ENCODE measurements around the gene GFM1. TPM values are rescaled to one million over a fixed set of nuclear protein-coding genes. Genes with fewer than 3 reads are reported as not detected.

Gene GFM1
- total and polyA plus RNA-seq, 9 donors = 13.5 to 40.0 (median 29.7) TPM

DNA sequence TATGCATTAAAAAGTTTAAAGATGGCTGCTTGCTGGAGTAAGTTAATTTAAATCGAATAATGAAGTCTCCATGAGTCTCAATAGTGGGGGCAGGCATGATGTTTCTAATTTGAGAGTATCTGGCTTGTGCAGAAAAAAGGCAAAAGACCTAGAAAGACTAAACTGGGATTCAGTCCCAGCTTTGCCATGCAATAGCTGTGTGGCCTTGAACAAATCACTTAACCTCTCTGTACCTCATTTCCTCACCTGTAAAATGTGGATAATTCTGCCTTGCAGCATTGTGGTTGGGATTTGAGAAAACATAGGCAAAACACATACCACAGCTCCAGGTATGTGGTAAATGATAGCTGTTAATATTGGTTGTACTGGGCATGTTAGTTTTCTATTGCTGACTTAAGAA is 19.5 kb downstream of the GFM1 start:
- TF ChIP-seq EP300 (IDR thresholded peaks at IDR 0.05) (no peak), POLR2A (IDR thresholded peaks at IDR 0.05) (no peak)
- TF ChIP-seq, protein P1, sequence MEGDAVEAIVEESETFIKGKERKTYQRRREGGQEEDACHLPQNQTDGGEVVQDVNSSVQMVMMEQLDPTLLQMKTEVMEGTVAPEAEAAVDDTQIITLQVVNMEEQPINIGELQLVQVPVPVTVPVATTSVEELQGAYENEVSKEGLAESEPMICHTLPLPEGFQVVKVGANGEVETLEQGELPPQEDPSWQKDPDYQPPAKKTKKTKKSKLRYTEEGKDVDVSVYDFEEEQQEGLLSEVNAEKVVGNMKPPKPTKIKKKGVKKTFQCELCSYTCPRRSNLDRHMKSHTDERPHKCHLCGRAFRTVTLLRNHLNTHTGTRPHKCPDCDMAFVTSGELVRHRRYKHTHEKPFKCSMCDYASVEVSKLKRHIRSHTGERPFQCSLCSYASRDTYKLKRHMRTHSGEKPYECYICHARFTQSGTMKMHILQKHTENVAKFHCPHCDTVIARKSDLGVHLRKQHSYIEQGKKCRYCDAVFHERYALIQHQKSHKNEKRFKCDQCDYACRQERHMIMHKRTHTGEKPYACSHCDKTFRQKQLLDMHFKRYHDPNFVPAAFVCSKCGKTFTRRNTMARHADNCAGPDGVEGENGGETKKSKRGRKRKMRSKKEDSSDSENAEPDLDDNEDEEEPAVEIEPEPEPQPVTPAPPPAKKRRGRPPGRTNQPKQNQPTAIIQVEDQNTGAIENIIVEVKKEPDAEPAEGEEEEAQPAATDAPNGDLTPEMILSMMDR (IDR thresholded peaks at IDR 0.05) = no peak
- intact Hi-C loops (cut with DNase I) = loop anchor here in 1 of 4 donors (10.0 kb wide), 1 partner anchor 131 kb away; no protein-coding TSS in a partner anchor
- no peak overlapping the region for H3K27ac ChIP-seq
- H3K36me3 ChIP-seq = no peaks in the 10 kb centered on the region
- H3K4me1 ChIP-seq (ENCODE audit: insufficient read depth) = no peaks in the 10 kb centered on the region
- no peak overlapping the region for H3K4me3 ChIP-seq
- H3K27me3 ChIP-seq = no peaks in the 10 kb centered on the region
- no peak for DNase-seq
- WGBS, 3 donors = 97 to 100% (median 100%) methylated on average over 1 of the region's 1 CpG
- no peaks in the 10 kb centered on the region for H3K9me3 ChIP-seq

GRCh38 chr3:158666416-158666815 is 22.1 kb downstream of the GFM1 start:
- Histone ChIP-seq H3K27ac (no peak overlapping the region), H3K4me1 (ENCODE audit: insufficient read depth) (no peaks in the 10 kb centered on the region), H3K9me3 (no peaks in the 10 kb centered on the region), H3K4me3 (no peak overlapping the region), H3K27me3 (no peaks in the 10 kb centered on the region), H3K36me3 (no peaks in the 10 kb centered on the region)
- intact Hi-C loops (cut with DNase I) = loop anchor here in 1 of 4 donors (10.0 kb wide), 1 partner anchor 128 kb away; no protein-coding TSS in a partner anchor
- no peak for DNase-seq
- TF ChIP-seq, protein P1 (IDR thresholded peaks at IDR 0.05) = no peak
- TF ChIP-seq POLR2A (IDR thresholded peaks at IDR 0.05) (no peak), EP300 (IDR thresholded peaks at IDR 0.05) (no peak)
- WGBS, 3 donors = 48 to 75% (median 60%) methylated on average over 3 of the region's 3 CpGs

DNA sequence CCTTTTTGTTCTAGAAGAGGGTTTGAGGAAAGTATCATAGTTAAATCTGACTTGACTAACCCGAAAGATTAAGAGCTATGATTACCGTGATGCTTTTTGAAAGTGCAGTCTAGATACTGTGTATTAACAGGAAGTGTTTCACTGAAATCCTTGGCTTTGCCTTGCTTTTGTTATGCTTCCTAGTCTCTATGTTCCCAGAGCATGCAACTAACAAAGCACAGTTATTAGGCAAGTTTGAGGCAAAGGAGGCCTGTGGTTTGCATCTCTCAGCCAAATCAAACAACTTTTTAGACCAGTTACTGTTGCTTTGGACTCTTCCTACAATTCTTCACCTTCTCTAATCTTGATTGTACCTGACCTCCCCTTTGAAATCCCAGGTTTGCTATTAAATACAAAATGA is 24.2 kb downstream of the GFM1 start:
- no peak for DNase-seq
- Histone ChIP-seq H3K9me3 (no peaks in the 10 kb centered on the region), H3K27ac (no peak overlapping the region), H3K4me3 (no peak overlapping the region), H3K27me3 (no peaks in the 10 kb centered on the region), H3K36me3 (no peaks in the 10 kb centered on the region), H3K4me1 (ENCODE audit: insufficient read depth) (no peaks in the 10 kb centered on the region)
- intact Hi-C loops (cut with DNase I) = loop anchor here in 1 of 4 donors (10.0 kb wide), 1 partner anchor 126 kb away; no protein-coding TSS in a partner anchor
- TF ChIP-seq EP300 (IDR thresholded peaks at IDR 0.05) (no peak), POLR2A (IDR thresholded peaks at IDR 0.05) (no peak)
- TF ChIP-seq, protein P1 (IDR thresholded peaks at IDR 0.05) = no peak
- 73 to 77% (median 74%) methylated on average over 2 of the region's 2 CpGs for WGBS, 3 donors

- WGBS, 3 donors = 7 to 14% (median 10%) methylated on average over 6 of the region's 6 CpGs
- no peak for DNase-seq
- Histone ChIP-seq H3K4me1 (ENCODE audit: insufficient read depth) (no peaks in the 10 kb centered on the region), H3K9me3 (no peaks in the 10 kb centered on the region), H3K4me3 (peak overlapping the region; percentile 58), H3K27me3 (no peaks in the 10 kb centered on the region), H3K27ac (peak overlapping the region; percentile 18 to 64), H3K36me3 (no peaks in the 10 kb centered on the region)
- no peak for TF ChIP-seq POLR2A (IDR thresholded peaks at IDR 0.05)
- no peak for TF ChIP-seq EP300 (IDR thresholded peaks at IDR 0.05)
- TF ChIP-seq, protein P1 (IDR thresholded peaks at IDR 0.05) = no peak
- intact Hi-C loops (cut with DNase I) = loop anchor here in 1 of 4 donors (10.0 kb wide), 1 partner anchor 53 kb away; no protein-coding TSS in a partner anchor
These were observed 27.5 kb downstream of the GFM1 start for GRCh38 chr3:158671821-158672214.

Data from ovary (tissue), 9 donors.